ENCODE measurements around the gene TMC1.
A peak's percentile ranks its signal among the peaks of the same experiment; 100 is the strongest.
"Not testable (repeated sequence)": the region's sequence is repeated elsewhere in the genome, so short reads cannot be mapped to it uniquely, and the experiment has no call there.

TMC1 gene

DNA sequence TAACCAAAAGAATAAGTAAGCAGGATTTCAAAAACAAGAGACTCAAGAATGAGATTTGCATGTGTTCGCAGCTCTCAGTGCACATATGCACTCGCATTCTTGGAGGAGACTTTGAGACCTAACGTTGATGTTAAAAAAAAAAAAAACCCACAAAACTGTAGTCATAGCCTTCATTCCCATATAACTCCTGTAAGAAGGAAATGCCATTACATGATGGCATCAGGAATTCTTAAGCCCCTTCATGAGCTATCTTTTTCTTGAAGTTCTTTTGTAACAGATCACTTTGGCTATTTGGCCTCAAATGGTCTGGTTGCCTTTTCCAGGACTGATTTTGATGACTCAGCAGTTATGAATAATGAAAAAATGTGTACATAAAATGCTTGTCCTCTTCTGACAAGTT is 317.7 kb downstream of the TMC1 start:
- Histone ChIP-seq H3K27me3 (ENCODE audit: control insufficient read depth in 5 of 5, insufficient read depth in 4 of 5, low read length in 5 of 5) (no peaks in the 10 kb centered on the region), H3K27ac (ENCODE audit: low read depth, low read length) (no peak overlapping the region), H3K9ac (ENCODE audit: low read length in 5 of 5) (no peak overlapping the region), H3K4me3 (ENCODE audit: low read depth in 1 of 5, low read length in 5 of 5) (no peak overlapping the region), H3K9me3 (ENCODE audit: control insufficient read depth in 5 of 5, low read length in 5 of 5) (peaks cover 0 to 2% (median 0%) of the 10 kb centered on the region in 5 donors), H3K4me1 (ENCODE audit: control insufficient read depth in 5 of 5, insufficient read depth in 5 of 5, low read length in 5 of 5) (peaks cover 0 to 9% (median 8%) of the 10 kb centered on the region in 5 donors), H3K36me3 (ENCODE audit: control insufficient read depth in 5 of 5, insufficient read depth in 5 of 5, low read length in 5 of 5) (no peaks in the 10 kb centered on the region)

DNA sequence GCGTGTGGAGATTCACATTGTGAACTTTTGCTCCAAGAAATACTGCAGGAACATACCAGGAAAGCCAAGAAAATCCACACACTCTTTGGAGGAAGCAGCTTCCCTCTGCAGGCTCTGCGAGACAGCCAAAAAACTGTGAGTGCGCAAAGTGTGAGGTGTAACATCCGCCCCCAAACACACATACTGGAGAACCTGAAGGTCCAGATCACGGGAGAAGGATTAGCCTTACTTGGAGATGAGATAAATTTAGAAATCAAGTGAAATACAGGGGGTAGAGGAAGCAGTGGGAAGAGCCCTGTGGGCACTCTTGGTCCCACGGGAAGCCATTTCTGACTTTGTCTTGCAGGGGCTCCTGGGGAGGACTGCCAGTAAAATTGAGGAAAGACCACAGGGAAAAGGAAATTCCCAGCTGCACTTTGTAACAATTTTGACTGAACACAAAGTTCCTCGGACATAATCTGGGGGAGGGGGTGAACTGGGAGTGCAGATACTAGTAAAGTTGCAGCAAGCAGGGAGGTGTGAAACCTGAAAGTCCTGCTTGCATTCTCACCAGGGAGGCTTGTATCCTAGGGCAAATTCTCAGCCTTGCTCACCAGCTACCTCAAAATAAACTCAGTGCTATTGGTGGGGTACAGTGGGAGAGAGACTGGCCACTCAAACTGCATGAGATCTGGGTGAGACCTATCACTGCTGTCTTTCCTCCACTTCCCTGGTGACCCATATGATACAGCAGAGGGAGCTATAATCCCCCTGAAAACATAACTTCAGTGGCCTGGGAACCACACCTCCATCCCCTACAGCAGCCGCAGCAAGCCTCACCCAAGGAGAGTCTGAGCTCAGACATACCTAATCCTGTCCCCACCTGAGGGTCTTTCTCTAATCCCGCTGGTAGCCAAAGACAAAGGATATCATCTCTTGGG is 322.4 kb downstream of the TMC1 start:
- H3K9me3 ChIP-seq (ENCODE audit: control insufficient read depth in 5 of 5, low read length in 5 of 5), result peaks cover 2 to 17% (median 6%) of the 10 kb centered on the region in 5 donors
- peaks cover 0 to 9% (median 8%) of the 10 kb centered on the region in 5 donors for H3K4me1 ChIP-seq (ENCODE audit: control insufficient read depth in 5 of 5, insufficient read depth in 5 of 5, low read length in 5 of 5)
- no peaks in the 10 kb centered on the region for H3K36me3 ChIP-seq (ENCODE audit: control insufficient read depth in 5 of 5, insufficient read depth in 5 of 5, low read length in 5 of 5)
- peak overlapping the region in 1 of 5 donors; percentile 35 for H3K4me3 ChIP-seq (ENCODE audit: low read depth in 1 of 5, low read length in 5 of 5)
- H3K9ac ChIP-seq (ENCODE audit: low read length in 5 of 5), result no peak overlapping the region
- H3K27ac ChIP-seq (ENCODE audit: low read depth, low read length), result no peak overlapping the region
- H3K27me3 ChIP-seq (ENCODE audit: control insufficient read depth in 5 of 5, insufficient read depth in 4 of 5, low read length in 5 of 5), result no peaks in the 10 kb centered on the region

- Histone ChIP-seq H3K36me3 (ENCODE audit: control insufficient read depth in 5 of 5, insufficient read depth in 5 of 5, low read length in 5 of 5) (no peaks in the 10 kb centered on the region), H3K4me3 (ENCODE audit: low read depth in 1 of 5, low read length in 5 of 5) (no peak overlapping the region), H3K27ac (ENCODE audit: low read depth, low read length) (no peak overlapping the region), H3K9me3 (ENCODE audit: control insufficient read depth in 5 of 5, low read length in 5 of 5) (peaks cover 2 to 17% (median 6%) of the 10 kb centered on the region in 5 donors), H3K9ac (ENCODE audit: low read length in 5 of 5) (no peak overlapping the region), H3K27me3 (ENCODE audit: control insufficient read depth in 5 of 5, insufficient read depth in 4 of 5, low read length in 5 of 5) (no peaks in the 10 kb centered on the region), H3K4me1 (ENCODE audit: control insufficient read depth in 5 of 5, insufficient read depth in 5 of 5, low read length in 5 of 5) (peaks cover 0 to 9% (median 8%) of the 10 kb centered on the region in 5 donors)
These were observed 323.0 kb downstream of the TMC1 start for GRCh38 chr9:72844440-72844768.

DNA sequence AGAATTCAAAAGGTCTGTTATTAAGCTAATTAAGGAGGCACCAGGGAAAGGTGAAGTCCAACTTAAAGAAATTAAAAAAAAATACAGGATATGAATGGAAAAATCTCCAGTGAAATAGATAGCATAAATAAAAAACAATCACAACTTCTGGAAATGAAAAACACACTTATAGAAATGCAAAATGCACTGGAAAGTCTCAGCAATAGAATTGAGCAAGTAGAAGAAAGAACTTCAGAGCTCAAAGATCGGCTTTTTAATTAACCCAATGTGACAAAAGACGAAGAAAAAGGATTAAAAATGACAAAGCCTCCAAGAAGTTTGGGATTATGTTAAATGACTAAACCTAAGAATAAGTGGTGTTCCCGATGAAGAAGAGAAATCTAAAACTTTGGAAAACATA is 323.6 kb downstream of the TMC1 start:
- H3K9ac ChIP-seq (ENCODE audit: low read length in 5 of 5); H3K36me3 ChIP-seq (ENCODE audit: control insufficient read depth in 5 of 5, insufficient read depth in 5 of 5, low read length in 5 of 5); H3K4me3 ChIP-seq (ENCODE audit: low read depth in 1 of 5, low read length in 5 of 5); H3K4me1 ChIP-seq (ENCODE audit: control insufficient read depth in 5 of 5, insufficient read depth in 5 of 5, low read length in 5 of 5); H3K27ac ChIP-seq (ENCODE audit: low read depth, low read length); H3K27me3 ChIP-seq (ENCODE audit: control insufficient read depth in 5 of 5, insufficient read depth in 4 of 5, low read length in 5 of 5): not testable (repeated sequence)
- H3K9me3 ChIP-seq (ENCODE audit: control insufficient read depth in 5 of 5, low read length in 5 of 5), result peaks cover 2 to 17% (median 6%) of the 10 kb centered on the region in 5 donors

- H3K9me3 ChIP-seq (ENCODE audit: control insufficient read depth in 5 of 5, low read length in 5 of 5), result peaks cover 0 to 10% (median 4%) of the 10 kb centered on the region in 5 donors
- H3K27ac ChIP-seq (ENCODE audit: low read depth, low read length); H3K27me3 ChIP-seq (ENCODE audit: control insufficient read depth in 5 of 5, insufficient read depth in 4 of 5, low read length in 5 of 5); H3K36me3 ChIP-seq (ENCODE audit: control insufficient read depth in 5 of 5, insufficient read depth in 5 of 5, low read length in 5 of 5); H3K4me1 ChIP-seq (ENCODE audit: control insufficient read depth in 5 of 5, insufficient read depth in 5 of 5, low read length in 5 of 5); H3K4me3 ChIP-seq (ENCODE audit: low read depth in 1 of 5, low read length in 5 of 5); H3K9ac ChIP-seq (ENCODE audit: low read length in 5 of 5): not testable (repeated sequence)
These were observed 328.8 kb downstream of the TMC1 start for GRCh38 chr9:72850209-72850608.

DNA sequence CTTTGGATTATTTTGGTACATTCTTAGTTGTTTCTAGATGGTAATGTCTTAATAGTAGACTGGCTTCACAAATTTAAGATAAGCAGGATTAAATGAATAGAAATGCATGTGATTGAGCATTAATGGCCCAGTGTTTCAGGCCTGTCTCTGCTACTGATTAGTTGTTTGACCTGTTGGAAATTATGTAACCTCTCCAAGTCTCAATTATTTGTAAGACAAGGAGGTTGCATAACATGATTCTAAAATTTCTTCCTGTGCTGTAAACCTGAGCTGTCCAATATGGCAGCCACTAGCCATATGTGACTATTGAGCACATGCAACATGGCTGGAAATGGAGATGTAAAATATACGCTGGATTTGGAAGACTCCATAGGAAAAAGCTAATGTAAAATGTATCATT is 333.9 kb downstream of the TMC1 start:
- Histone ChIP-seq H3K27me3 (ENCODE audit: control insufficient read depth in 5 of 5, insufficient read depth in 4 of 5, low read length in 5 of 5) (no peaks in the 10 kb centered on the region), H3K36me3 (ENCODE audit: control insufficient read depth in 5 of 5, insufficient read depth in 5 of 5, low read length in 5 of 5) (no peaks in the 10 kb centered on the region), H3K27ac (ENCODE audit: low read depth, low read length) (no peak overlapping the region), H3K4me3 (ENCODE audit: low read depth in 1 of 5, low read length in 5 of 5) (no peak overlapping the region), H3K9ac (ENCODE audit: low read length in 5 of 5) (no peak overlapping the region), H3K4me1 (ENCODE audit: control insufficient read depth in 5 of 5, insufficient read depth in 5 of 5, low read length in 5 of 5) (peaks cover 0 to 23% (median 17%) of the 10 kb centered on the region in 5 donors), H3K9me3 (ENCODE audit: control insufficient read depth in 5 of 5, low read length in 5 of 5) (no peaks in the 10 kb centered on the region)

DNA sequence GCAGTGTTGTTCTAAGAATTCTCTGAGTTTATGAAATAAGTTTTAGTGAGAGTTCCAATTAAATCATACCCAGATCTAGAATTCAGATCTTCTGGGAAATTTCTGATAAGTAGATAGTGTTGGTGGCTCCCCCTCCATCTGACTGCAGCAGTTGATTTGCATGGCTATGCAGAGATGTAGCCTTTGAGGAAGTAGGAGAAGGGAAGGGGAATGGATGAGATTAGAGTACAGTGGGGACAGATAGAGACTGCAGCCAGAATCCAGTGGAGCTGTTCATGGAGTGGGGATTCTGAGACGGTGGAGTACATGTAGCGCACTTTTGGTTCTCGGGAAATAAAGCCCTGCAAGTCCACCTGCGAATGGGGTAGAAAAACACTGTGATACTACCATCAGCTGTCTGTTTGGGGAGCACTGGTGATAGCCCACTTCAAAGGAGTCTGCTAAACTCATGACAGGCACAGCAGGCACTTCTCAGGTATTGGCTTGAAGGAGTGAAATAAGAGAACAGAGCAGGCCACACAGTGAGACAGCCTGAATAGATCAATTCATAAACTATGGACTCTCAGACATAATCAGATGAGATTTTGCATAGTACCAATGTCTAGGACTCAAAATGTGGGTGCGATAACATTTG is 334.6 kb downstream of the TMC1 start:
- Histone ChIP-seq H3K27ac (ENCODE audit: low read depth, low read length) (no peak overlapping the region), H3K27me3 (ENCODE audit: control insufficient read depth in 5 of 5, insufficient read depth in 4 of 5, low read length in 5 of 5) (no peaks in the 10 kb centered on the region)

GRCh38 chr9:72856972-72857623 is 335.7 kb downstream of the TMC1 start:
- no peak overlapping the region for H3K4me3 ChIP-seq (ENCODE audit: low read depth in 1 of 5, low read length in 5 of 5)
- H3K9me3 ChIP-seq (ENCODE audit: control insufficient read depth in 5 of 5, low read length in 5 of 5), result no peaks in the 10 kb centered on the region
- no peak overlapping the region for H3K27ac ChIP-seq (ENCODE audit: low read depth, low read length)
- peaks cover 0 to 23% (median 17%) of the 10 kb centered on the region in 5 donors for H3K4me1 ChIP-seq (ENCODE audit: control insufficient read depth in 5 of 5, insufficient read depth in 5 of 5, low read length in 5 of 5)
- no peaks in the 10 kb centered on the region for H3K36me3 ChIP-seq (ENCODE audit: control insufficient read depth in 5 of 5, insufficient read depth in 5 of 5, low read length in 5 of 5)
- H3K9ac ChIP-seq (ENCODE audit: low read length in 5 of 5), result no peak overlapping the region
- H3K27me3 ChIP-seq (ENCODE audit: control insufficient read depth in 5 of 5, insufficient read depth in 4 of 5, low read length in 5 of 5), result no peaks in the 10 kb centered on the region

More for the DNA sequence above, 334.6 kb downstream of the TMC1 start:
- H3K4me3 ChIP-seq (ENCODE audit: low read depth in 1 of 5, low read length in 5 of 5), result no peak overlapping the region
- no peak overlapping the region for H3K9ac ChIP-seq (ENCODE audit: low read length in 5 of 5)
- H3K4me1 ChIP-seq (ENCODE audit: control insufficient read depth in 5 of 5, insufficient read depth in 5 of 5, low read length in 5 of 5), result peaks cover 0 to 23% (median 17%) of the 10 kb centered on the region in 5 donors
- H3K36me3 ChIP-seq (ENCODE audit: control insufficient read depth in 5 of 5, insufficient read depth in 5 of 5, low read length in 5 of 5), result no peaks in the 10 kb centered on the region
- H3K9me3 ChIP-seq (ENCODE audit: control insufficient read depth in 5 of 5, low read length in 5 of 5), result no peaks in the 10 kb centered on the region

DNA sequence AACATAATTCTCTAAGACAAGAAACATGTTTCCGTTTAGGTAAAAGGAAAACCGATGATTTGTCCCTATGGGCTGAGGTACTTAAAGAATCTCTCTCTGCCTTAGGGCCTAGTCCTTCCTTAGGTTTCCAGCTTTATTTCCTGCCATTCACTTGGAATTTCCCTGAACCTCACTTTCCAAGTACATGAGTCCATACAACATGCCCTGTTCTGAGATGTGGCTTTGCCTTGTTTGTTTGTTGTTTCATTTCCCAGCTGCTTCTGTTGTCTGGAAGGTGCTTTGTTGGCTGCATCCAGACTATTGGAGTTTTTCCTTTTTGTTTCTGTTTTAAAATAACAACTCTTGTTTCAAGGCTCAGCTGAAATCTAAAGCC is 336.2 kb downstream of the TMC1 start:
- no peak overlapping the region for H3K4me3 ChIP-seq (ENCODE audit: low read depth in 1 of 5, low read length in 5 of 5)

More for the DNA sequence above, 336.2 kb downstream of the TMC1 start:
- Histone ChIP-seq H3K36me3 (ENCODE audit: control insufficient read depth in 5 of 5, insufficient read depth in 5 of 5, low read length in 5 of 5) (no peaks in the 10 kb centered on the region), H3K9me3 (ENCODE audit: control insufficient read depth in 5 of 5, low read length in 5 of 5) (no peaks in the 10 kb centered on the region), H3K27ac (ENCODE audit: low read depth, low read length) (no peak overlapping the region), H3K4me1 (ENCODE audit: control insufficient read depth in 5 of 5, insufficient read depth in 5 of 5, low read length in 5 of 5) (peaks cover 0 to 23% (median 17%) of the 10 kb centered on the region in 5 donors), H3K27me3 (ENCODE audit: control insufficient read depth in 5 of 5, insufficient read depth in 4 of 5, low read length in 5 of 5) (no peaks in the 10 kb centered on the region), H3K9ac (ENCODE audit: low read length in 5 of 5) (no peak overlapping the region)

Data from subcutaneous abdominal adipose tissue (tissue), 5 donors.